Activated naive CD8-positive, alpha-beta T cell treated with anti-CD3 and anti-CD28 coated beads, Interleukin-2, amount 50 U/mL, for 24 hours (primary cell): ENCODE measurements around the gene TWF2.

Experiments
- ATAC-seq: fragments of 150-1000 bp; cut with Tn5 transposase; one replicate; pipeline ENCODE4 v1.10.0; 2021
- DNase-seq: peaks from one replicate; pipeline ENCODE4 v3.0.0; 2021
- H3K27ac Mint-ChIP-seq: one replicate; pipeline ENCODE4 v1.8.0; 2021; ENCODE audit warnings: mild to moderate bottlenecking, mixed read lengths
- H3K27me3 Mint-ChIP-seq: one replicate; pipeline ENCODE4 v1.8.0; 2021; ENCODE audit warnings: mixed read lengths
- H3K36me3 Mint-ChIP-seq: one replicate; pipeline ENCODE4 v1.8.0; 2021; ENCODE audit warnings: low read depth, mixed read lengths
- H3K4me1 Mint-ChIP-seq: one replicate; pipeline ENCODE4 v1.8.0; 2021; ENCODE audit warnings: mixed read lengths
- H3K4me3 Mint-ChIP-seq: one replicate; pipeline ENCODE4 v1.8.0; 2021; ENCODE audit warnings: mild to moderate bottlenecking, moderate library complexity, mixed read lengths
- H3K9me3 Mint-ChIP-seq: one replicate; pipeline ENCODE4 v1.8.0; 2021; ENCODE audit warnings: mixed read lengths

TWF2 gene

DNA sequence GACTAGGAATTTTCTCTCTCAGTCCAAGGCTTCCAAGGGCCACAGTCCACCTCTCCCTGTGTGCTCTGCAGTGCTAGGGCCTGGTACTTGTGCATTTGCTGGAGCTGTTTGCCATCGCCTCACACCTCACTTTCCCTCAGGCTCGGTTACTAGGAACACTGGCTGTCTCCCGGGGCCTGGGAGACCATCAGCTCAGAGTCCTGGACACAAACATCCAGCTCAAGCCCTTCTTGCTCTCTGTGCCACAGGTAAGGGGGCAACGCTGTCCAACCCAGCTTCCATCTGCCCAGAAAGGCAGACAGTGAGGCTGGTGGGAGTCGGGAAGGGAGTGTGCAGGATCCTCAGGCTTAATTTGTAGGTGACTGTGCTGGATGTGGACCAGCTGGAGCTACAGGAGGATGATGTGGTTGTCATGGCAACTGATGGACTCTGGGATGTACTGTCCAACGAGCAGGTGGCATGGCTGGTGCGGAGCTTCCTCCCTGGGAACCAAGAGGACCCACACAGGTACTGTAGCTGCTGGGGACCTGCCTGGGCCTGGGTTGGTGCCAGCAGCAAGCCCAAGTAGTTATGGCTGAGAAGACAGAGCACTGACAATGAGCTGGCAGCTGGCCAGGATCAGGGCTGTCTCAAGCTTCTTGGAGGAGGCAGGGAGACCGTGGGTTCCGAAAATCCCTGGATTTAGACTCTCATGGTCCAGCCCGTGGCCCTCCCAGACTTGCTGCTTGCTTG is 10.0 kb upstream of the TWF2 start:
- no peak for ATAC-seq
- H3K36me3 Mint-ChIP-seq: peaks cover 48% of the 10 kb centered on the region
- peaks cover 3% of the 10 kb centered on the region for H3K27me3 Mint-ChIP-seq
- no peak for DNase-seq
- peak overlapping the region; percentile 71 for H3K27ac Mint-ChIP-seq
- no peak overlapping the region for H3K4me3 Mint-ChIP-seq
- no peaks in the 10 kb centered on the region for H3K9me3 Mint-ChIP-seq
- peaks cover 80% of the 10 kb centered on the region for H3K4me1 Mint-ChIP-seq

DNA sequence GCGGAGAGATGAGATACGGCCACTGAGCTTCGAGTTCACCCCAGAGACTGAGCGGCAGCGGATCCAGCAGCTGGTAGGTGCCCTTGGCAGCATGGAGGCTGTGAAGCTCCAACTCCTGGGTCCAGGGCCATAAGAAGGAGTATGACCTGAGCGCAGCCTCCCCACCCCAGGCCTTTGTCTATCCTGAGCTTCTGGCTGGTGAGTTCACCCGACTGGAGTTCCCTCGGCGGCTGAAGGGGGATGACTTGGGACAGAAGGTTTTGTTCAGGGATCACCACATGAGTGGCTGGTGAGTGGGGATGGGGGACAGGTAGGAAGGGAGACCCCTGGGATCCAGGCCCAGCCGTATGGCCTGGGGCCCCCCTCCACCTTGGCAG is 9.2 kb upstream of the TWF2 start:
- Mint-ChIP-seq H3K27me3 (peaks cover under 1% of the 10 kb centered on the region), H3K4me3 (peak overlapping the region; percentile 86), H3K9me3 (peaks cover 4% of the 10 kb centered on the region), H3K36me3 (peaks cover 46% of the 10 kb centered on the region), H3K27ac (peak overlapping the region; percentile 83), H3K4me1 (peaks cover 80% of the 10 kb centered on the region)
- ATAC-seq: no peak
- DNase-seq: no peak

DNA sequence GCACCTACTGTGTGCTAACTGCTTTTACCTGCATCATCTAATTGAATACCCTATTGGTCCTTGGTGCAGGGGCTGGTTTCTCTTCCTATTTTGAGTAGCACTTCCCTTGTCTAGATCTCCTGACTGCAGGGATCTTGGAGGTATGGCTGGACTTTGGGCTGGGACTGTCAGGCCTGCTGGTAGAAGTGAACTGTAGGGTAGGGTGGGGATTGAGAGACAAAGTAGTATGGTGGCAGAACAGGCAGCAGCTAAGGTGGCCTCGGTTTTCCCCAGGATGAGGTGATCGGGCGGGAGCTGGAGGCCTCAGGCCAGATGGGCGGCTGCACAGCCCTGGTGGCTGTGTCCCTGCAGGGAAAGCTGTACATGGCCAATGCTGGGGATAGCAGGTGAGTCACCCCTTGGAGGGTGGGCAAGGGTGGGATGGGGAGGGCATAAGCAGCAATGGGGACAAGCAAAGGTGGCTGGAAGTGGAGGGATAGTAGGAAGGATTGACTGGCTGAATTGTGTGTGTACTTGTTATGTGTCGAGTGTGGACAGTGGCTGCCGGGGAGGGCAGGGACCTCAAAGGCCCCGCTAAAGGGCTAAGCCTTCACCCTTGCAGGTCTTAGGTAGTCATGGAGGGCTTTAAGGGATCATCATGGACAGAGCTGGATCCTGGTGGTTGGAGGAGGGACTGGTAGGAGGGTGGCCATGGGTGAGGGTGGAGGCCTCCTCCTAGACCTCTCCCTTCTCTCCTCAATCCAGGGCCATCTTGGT is 8.6 kb upstream of the TWF2 start:
- Mint-ChIP-seq H3K4me3 (peak overlapping the region; percentile 86), H3K4me1 (peaks cover 78% of the 10 kb centered on the region), H3K9me3 (peaks cover 5% of the 10 kb centered on the region), H3K27ac (peak overlapping the region; percentile 83), H3K27me3 (no peaks in the 10 kb centered on the region), H3K36me3 (peaks cover 42% of the 10 kb centered on the region)
- ATAC-seq (no peak), DNase-seq (no peak)

DNA sequence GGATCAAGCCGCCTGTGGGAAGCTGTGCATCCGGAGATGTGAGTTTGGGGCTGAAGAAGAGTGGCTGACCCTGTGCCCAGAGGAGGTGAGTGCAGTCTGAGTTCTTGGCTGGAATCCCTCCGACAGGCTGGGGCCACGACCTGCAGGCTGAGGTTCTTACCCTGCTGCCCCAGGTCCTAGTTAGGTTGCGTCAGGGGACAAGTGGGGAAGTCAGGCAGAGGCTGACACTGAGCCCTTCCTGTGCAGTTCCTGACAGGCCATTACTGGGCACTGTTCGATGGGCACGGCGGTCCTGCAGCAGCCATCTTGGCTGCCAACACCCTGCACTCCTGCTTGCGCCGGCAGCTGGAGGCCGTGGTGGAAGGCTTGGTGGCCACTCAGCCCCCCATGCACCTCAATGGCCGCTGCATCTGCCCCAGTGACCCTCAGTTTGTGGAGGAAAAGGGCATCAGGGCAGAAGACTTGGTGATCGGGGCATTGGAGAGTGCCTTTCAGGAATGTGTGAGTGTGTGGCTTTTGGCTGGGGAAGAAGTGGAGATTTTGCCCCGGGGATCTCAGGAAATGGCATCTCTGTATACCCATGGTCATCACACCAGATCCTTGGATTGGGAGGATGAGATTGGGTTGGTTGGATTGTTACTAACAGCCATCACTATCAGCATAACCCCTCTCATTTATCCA is 7.9 kb upstream of the TWF2 start:
- Mint-ChIP-seq H3K4me3 (peak overlapping the region; percentile 86), H3K36me3 (peaks cover 36% of the 10 kb centered on the region), H3K9me3 (peaks cover 5% of the 10 kb centered on the region), H3K27ac (peak overlapping the region; percentile 83), H3K27me3 (no peaks in the 10 kb centered on the region), H3K4me1 (peaks cover 76% of the 10 kb centered on the region)
- ATAC-seq (no peak), DNase-seq (no peak)

GRCh38 chr3:52246264-52246620 is 7.3 kb upstream of the TWF2 start:
- peaks cover 35% of the 10 kb centered on the region for H3K36me3 Mint-ChIP-seq
- H3K4me3 Mint-ChIP-seq: peak overlapping the region; percentile 86
- H3K27me3 Mint-ChIP-seq: no peaks in the 10 kb centered on the region
- H3K4me1 Mint-ChIP-seq: peaks cover 78% of the 10 kb centered on the region
- peaks cover 5% of the 10 kb centered on the region for H3K9me3 Mint-ChIP-seq
- peak; percentile 3 for ATAC-seq
- peak overlapping the region; percentile 83 for H3K27ac Mint-ChIP-seq
- DNase-seq: no peak

- peak; percentile 63 for DNase-seq
Observed at GRCh38 chr3:52245322-52246263, 6.6 kb upstream of the TWF2 start, which contains the start of gene PPM1M. Gene PPM1M (plus strand): TSS chr3:52245759. CDS start chr3:52245825, 66 bp downstream.

GRCh38 chr3:52243791-52244628 is 5.1 kb upstream of the TWF2 start:
- ATAC-seq: peak; percentile 38
- Mint-ChIP-seq H3K4me1 (peaks cover 79% of the 10 kb centered on the region), H3K4me3 (peak overlapping the region; percentile 79), H3K9me3 (peaks cover 5% of the 10 kb centered on the region), H3K36me3 (peaks cover 32% of the 10 kb centered on the region), H3K27ac (peak overlapping the region; percentile 87), H3K27me3 (no peaks in the 10 kb centered on the region)
- DNase-seq: peak; percentile 67

More at GRCh38 chr3:52245322-52246263, 6.6 kb upstream of the TWF2 start, which contains the start of gene PPM1M:
- ATAC-seq: peak; percentile 18
- peak within 1 kb of the TSS; percentile 87 for H3K27ac Mint-ChIP-seq
- peaks cover 38% of the 10 kb centered on the region for H3K36me3 Mint-ChIP-seq
- peaks cover 80% of the 10 kb centered on the region for H3K4me1 Mint-ChIP-seq
- peaks cover 5% of the 10 kb centered on the region for H3K9me3 Mint-ChIP-seq
- no peaks in the 10 kb centered on the region for H3K27me3 Mint-ChIP-seq
- peak within 1 kb of the TSS; percentile 86 for H3K4me3 Mint-ChIP-seq

DNA sequence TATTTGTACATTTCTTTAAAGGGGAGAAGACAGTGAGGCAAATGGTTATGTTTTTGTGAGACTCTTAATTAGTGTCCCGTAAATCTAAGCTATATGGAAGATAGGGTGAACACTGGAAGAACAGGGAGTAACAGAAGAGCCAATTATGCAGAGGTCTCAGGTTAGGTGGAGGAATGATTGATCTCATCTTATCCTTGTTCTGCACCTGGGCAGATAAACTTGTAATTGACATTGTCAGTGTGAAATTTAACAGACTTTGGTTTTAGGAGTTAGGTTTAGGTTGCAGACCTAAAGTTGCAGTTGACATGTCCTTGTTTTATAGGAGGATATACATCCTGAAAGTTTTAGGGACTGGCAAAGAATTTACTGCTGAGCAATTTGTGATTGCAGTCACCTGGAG is 3.1 kb upstream of the TWF2 start:
- Mint-ChIP-seq H3K27ac (peak overlapping the region; percentile 64), H3K4me3 (peak overlapping the region; percentile 30), H3K36me3 (peaks cover 19% of the 10 kb centered on the region), H3K9me3 (peaks cover 5% of the 10 kb centered on the region), H3K4me1 (peaks cover 76% of the 10 kb centered on the region), H3K27me3 (no peaks in the 10 kb centered on the region)
- DNase-seq (no peak), ATAC-seq (no peak)

DNA sequence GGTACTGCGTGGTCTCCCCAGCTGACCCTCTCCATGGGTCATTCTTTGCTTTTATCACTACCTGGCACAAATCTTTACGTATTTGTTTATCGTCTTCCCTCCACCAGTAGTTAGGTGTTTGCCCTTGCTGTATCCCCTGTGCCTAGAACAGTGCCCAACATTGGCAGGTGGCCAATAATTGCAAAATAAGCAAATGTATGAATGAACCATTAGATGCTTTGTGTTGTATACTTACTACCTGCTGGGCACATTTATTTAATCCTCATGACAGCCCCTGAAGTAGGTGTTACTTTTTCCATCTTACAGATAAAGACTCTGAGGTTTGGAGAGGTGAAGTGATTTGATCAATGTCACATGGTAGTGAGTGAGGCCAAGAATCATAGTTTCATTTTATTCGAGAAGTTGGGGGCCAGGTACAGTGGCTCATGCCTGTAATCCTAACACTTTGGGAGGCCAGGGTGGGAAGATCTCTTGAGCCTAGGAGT is 2.0 kb upstream of the TWF2 start:
- Mint-ChIP-seq H3K36me3 (peaks cover 17% of the 10 kb centered on the region), H3K4me3 (peak overlapping the region; percentile 99), H3K9me3 (peaks cover 5% of the 10 kb centered on the region), H3K27ac (peak overlapping the region; percentile 95), H3K27me3 (no peaks in the 10 kb centered on the region), H3K4me1 (peaks cover 78% of the 10 kb centered on the region)
- ATAC-seq (peak; percentile 4), DNase-seq (no peak)

GRCh38 chr3:52240059-52240885 is 1.3 kb upstream of the TWF2 start:
- ATAC-seq (peak; percentile 52), DNase-seq (peak; percentile 71)
- Mint-ChIP-seq H3K4me1 (peaks cover 83% of the 10 kb centered on the region), H3K36me3 (peaks cover 17% of the 10 kb centered on the region), H3K27ac (peak overlapping the region; percentile 95), H3K9me3 (peaks cover 5% of the 10 kb centered on the region), H3K4me3 (peak overlapping the region; percentile 99), H3K27me3 (no peaks in the 10 kb centered on the region)

DNA sequence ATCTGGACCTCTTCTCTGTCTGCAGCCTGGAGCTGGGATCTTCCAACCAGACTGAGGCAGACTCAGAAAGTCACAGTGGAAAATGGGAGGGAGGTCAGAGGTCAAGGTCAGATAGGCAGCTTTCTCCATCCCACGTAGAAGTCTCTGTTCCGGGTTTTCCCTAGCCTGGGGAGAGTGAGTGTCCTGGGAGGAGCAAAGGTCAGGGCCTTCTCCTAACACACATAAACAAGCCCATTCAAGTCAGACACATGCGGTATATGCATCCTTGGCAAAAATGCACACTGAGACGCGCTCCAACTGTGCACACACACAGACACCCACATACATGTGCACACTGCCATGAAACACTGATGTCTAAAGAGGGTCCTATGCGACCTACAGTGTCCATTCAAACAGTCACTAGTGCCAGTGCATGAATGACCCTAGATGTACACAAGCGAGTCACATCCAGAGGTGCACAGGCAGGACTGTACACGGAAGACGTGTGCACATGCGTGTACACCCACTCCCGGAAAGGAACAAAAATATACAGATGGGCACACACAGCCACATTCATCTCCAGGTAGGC is 681 bp downstream of the TWF2 start:
- Mint-ChIP-seq H3K4me1 (peaks cover 73% of the 10 kb centered on the region), H3K27me3 (no peaks in the 10 kb centered on the region), H3K9me3 (peaks cover 2% of the 10 kb centered on the region), H3K27ac (peak overlapping the region; percentile 93), H3K36me3 (peaks cover 17% of the 10 kb centered on the region), H3K4me3 (peak overlapping the region; percentile 99)
- ATAC-seq (peak; percentile 2), DNase-seq (no peak)

GRCh38 chr3:52237657-52238172 is 1.2 kb downstream of the TWF2 start:
- Mint-ChIP-seq H3K4me1 (peaks cover 74% of the 10 kb centered on the region), H3K27me3 (no peaks in the 10 kb centered on the region), H3K9me3 (no peaks in the 10 kb centered on the region), H3K27ac (peak overlapping the region; percentile 93), H3K36me3 (peaks cover 17% of the 10 kb centered on the region), H3K4me3 (peak overlapping the region; percentile 99)
- ATAC-seq: no peak
- no peak for DNase-seq
